Naive thymus-derived CD4-positive, alpha-beta T cell (primary cell): ENCODE results near the gene JPH3. TPM values are rescaled to one million over a fixed set of nuclear protein-coding genes. Genes with fewer than 3 reads are reported as not detected.

Experiments
- ATAC-seq: fragments of 150-1000 bp; cut with Tn5 transposase; 2 replicates; pipeline ENCODE4 v1.10.0; 2021; ENCODE audit warnings: mild to moderate bottlenecking, moderate library complexity
- CTCF ChIA-PET: fragments of 350-600 bp; sonication (Branson Sonifier 250); formaldehyde crosslinking; loops from one replicate; lab custom pipeline; 2021; ENCODE audit warnings: antibody characterized with exemption; lab: Charles Lee
- POLR2A ChIA-PET: fragments of 350-600 bp; sonication (Branson Sonifier 250); formaldehyde crosslinking; loops from one replicate; lab custom pipeline; 2021; ENCODE audit warnings: antibody characterized with exemption, inconsistent platforms; lab: Charles Lee
- DNase-seq, 9 donors: peaks; one replicate each; pipeline versions ENCODE4 v3.0.0 to v3.0.0-alpha.2; 2020 to 2022; ENCODE audit warnings: mixed read lengths in 1 of 9
- H3K27ac ChIP-seq: one replicate; pipeline ENCODE4 v1.7.0; 2013; ENCODE audit warnings: mild to moderate bottlenecking, low read depth, low read length, moderate library complexity
- H3K27me3 ChIP-seq, 2 donors: one replicate each; pipeline ENCODE4 v1.7.0; 2013; ENCODE audit warnings: low read length in 2 of 2, mild to moderate bottlenecking in 2 of 2, moderate library complexity in 2 of 2; ENCODE audit not compliant: control insufficient read depth in 2 of 2, insufficient read depth in 2 of 2
- H3K36me3 ChIP-seq, 3 experiments: 1 replicate in 2 of 3; 2 replicates in 1 of 3; pipeline ENCODE4 v1.7.0; 2013; ENCODE audit warnings: low read length in 3 of 3, mild to moderate bottlenecking in 3 of 3, moderate library complexity in 1 of 3; ENCODE audit not compliant: insufficient read depth in 3 of 3, control insufficient read depth in 2 of 3
- H3K4me1 ChIP-seq, 2 donors: one replicate each; pipeline ENCODE4 v1.7.0; 2013; ENCODE audit warnings: low read length in 2 of 2, mild to moderate bottlenecking in 2 of 2, moderate library complexity in 1 of 2; ENCODE audit not compliant: control insufficient read depth in 2 of 2, insufficient read depth in 2 of 2
- H3K4me3 ChIP-seq: 2 replicates; pipeline ENCODE4 v1.7.0; 2013; ENCODE audit warnings: mild to moderate bottlenecking, low read length
- H3K9me3 ChIP-seq, 3 experiments: 1 replicate in 2 of 3; 2 replicates in 1 of 3; pipeline ENCODE4 v1.7.0; 2013; ENCODE audit warnings: low read length in 3 of 3; ENCODE audit not compliant: control insufficient read depth in 2 of 3
- H3K27ac Mint-ChIP-seq, 9 donors: one replicate each; pipeline ENCODE4 v1.8.0; 2020 to 2022; ENCODE audit warnings: mixed read lengths in 9 of 9, mild to moderate bottlenecking in 8 of 9, moderate library complexity in 5 of 9, inconsistent platforms in 2 of 9
- H3K27me3 Mint-ChIP-seq, 5 donors: one replicate each; pipeline ENCODE4 v1.8.0; 2021 to 2022; ENCODE audit warnings: mixed read lengths in 5 of 5, mild to moderate bottlenecking in 1 of 5
- H3K36me3 Mint-ChIP-seq, 5 donors: one replicate each; pipeline ENCODE4 v1.8.0; 2020 to 2022; ENCODE audit warnings: mixed read lengths in 5 of 5, mild to moderate bottlenecking in 3 of 5, inconsistent platforms in 1 of 5
- H3K4me1 Mint-ChIP-seq, 7 donors: one replicate each; pipeline ENCODE4 v1.8.0; 2020 to 2022; ENCODE audit warnings: mixed read lengths in 7 of 7, mild to moderate bottlenecking in 3 of 7, inconsistent platforms in 1 of 7
- H3K4me3 Mint-ChIP-seq, 10 donors: one replicate each; pipeline ENCODE4 v1.8.0; 2020 to 2022; ENCODE audit warnings: mild to moderate bottlenecking in 10 of 10, mixed read lengths in 10 of 10, moderate library complexity in 6 of 10, inconsistent platforms in 2 of 10
- H3K9me3 Mint-ChIP-seq, 11 donors: one replicate each; pipeline ENCODE4 v1.8.0; 2020 to 2022; ENCODE audit warnings: mixed read lengths in 11 of 11, mild to moderate bottlenecking in 4 of 11, inconsistent platforms in 1 of 11, moderate library complexity in 1 of 11
- intact Hi-C, 2 donors: fragments of 100-400 bp; cut with micrococcal nuclease; formaldehyde crosslinking; loops; one replicate each; pipeline ENCODE4 v1.15.1; 2023
- polyA plus RNA-seq, 2 donors: library from polyadenylated mRNA; unstranded; fragments of 300-500 nt; fragmentation: Illumina TruSeq; gene quantifications; one replicate each; pipeline ENCODE4 v1.2.3, GENCODE V29; 2021
- total RNA-seq, 6 experiments: library from RNA in 5 of 6; stranded (reverse) in 5 of 6; gene quantifications; 1 replicate in 5 of 6; 2 replicates in 1 of 6; pipeline ENCODE4 v1.2.3 and lab custom pipeline; 2021 to 2026

The JPH3 gene
- total and polyA plus RNA-seq, 7 experiments from 2014 or later = not detected

DNA sequence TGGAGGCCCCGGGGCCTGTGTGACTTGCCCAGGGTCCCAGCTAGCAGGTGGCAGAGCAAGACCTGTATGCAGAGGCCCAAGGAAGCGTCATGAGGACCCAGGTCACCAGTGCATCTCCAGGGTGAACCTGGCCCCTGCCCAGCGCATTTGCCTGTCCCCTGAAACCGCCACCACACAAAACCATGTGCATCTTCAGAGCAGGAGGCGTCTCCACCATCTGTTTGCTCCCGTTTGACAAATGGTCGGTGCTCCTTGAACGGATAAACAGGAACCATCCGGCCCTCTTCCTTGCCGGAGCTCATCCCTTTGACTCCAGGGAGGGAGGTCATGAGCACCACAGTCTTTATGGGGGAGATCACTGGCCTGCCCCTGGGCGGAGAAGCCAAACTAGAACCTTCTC is 62.5 kb downstream of the JPH3 start:
- peaks cover 0 to 34% (median 7%) of the 10 kb centered on the region in 5 donors for H3K27me3 Mint-ChIP-seq
- no peak overlapping the region for H3K4me3 Mint-ChIP-seq
- no peak overlapping the region for H3K27ac Mint-ChIP-seq
- H3K4me1 ChIP-seq = no peaks in the 10 kb centered on the region
- peaks cover 0 to 2% (median 0%) of the 10 kb centered on the region in 11 donors for H3K9me3 Mint-ChIP-seq
- no peak for ATAC-seq
- CTCF ChIA-PET = no interaction called here
- no peak for DNase-seq
- no peaks in the 10 kb centered on the region for H3K27me3 ChIP-seq
- H3K36me3 Mint-ChIP-seq = no peaks in the 10 kb centered on the region
- H3K4me1 Mint-ChIP-seq = peaks cover 0 to 7% (median 0%) of the 10 kb centered on the region in 7 donors
- H3K27ac ChIP-seq = no peak overlapping the region
- intact Hi-C loops = no loop called here
- POLR2A ChIA-PET = no interaction called here
- H3K36me3 ChIP-seq = no peaks in the 10 kb centered on the region
- H3K9me3 ChIP-seq = no peaks in the 10 kb centered on the region
- no peak overlapping the region for H3K4me3 ChIP-seq

GRCh38 chr16:87665193-87665592 is 62.9 kb downstream of the JPH3 start:
- Mint-ChIP-seq H3K27ac (no peak overlapping the region), H3K9me3 (peaks cover 0 to 2% (median 0%) of the 10 kb centered on the region in 11 donors), H3K4me3 (no peak overlapping the region), H3K36me3 (no peaks in the 10 kb centered on the region), H3K27me3 (peaks cover 0 to 34% (median 7%) of the 10 kb centered on the region in 5 donors), H3K4me1 (peaks cover 0 to 7% (median 0%) of the 10 kb centered on the region in 7 donors)
- POLR2A ChIA-PET = no interaction called here
- CTCF ChIA-PET = no interaction called here
- Histone ChIP-seq H3K9me3 (no peaks in the 10 kb centered on the region), H3K27me3 (no peaks in the 10 kb centered on the region), H3K4me3 (no peak overlapping the region), H3K4me1 (no peaks in the 10 kb centered on the region), H3K27ac (no peak overlapping the region), H3K36me3 (no peaks in the 10 kb centered on the region)
- no peak for ATAC-seq
- intact Hi-C loops = no loop called here
- no peak for DNase-seq

DNA sequence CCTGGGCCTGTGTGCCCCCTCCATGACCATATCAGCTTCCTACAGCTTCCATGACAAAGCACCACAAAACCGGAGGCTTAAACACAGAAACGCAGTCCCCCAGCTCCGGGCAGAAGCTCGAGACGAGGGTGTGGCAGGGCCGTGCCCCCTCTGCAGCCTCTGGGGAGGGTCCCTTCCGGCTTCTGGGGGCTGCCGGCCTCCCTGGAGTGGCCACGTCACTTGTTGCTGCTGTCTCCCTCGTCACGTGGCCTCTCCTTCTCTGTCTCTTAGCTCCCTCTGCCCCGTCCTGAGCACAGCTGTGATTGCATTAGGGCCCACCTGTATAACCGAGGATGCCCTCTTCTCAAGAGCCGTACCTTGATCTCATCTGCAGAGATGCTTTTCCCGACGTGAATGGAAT is 64.6 kb downstream of the JPH3 start:
- DNase-seq = no peak
- no peaks in the 10 kb centered on the region for H3K36me3 ChIP-seq
- no peak overlapping the region for H3K4me3 Mint-ChIP-seq
- no peaks in the 10 kb centered on the region for H3K9me3 ChIP-seq
- ChIA-PET CTCF (no interaction called here), POLR2A (no interaction called here)
- intact Hi-C loops = no loop called here
- H3K4me3 ChIP-seq = no peak overlapping the region
- H3K27ac Mint-ChIP-seq = no peak overlapping the region
- H3K27ac ChIP-seq = no peak overlapping the region
- no peaks in the 10 kb centered on the region for H3K36me3 Mint-ChIP-seq
- ATAC-seq = no peak
- H3K4me1 ChIP-seq = no peaks in the 10 kb centered on the region
- H3K27me3 Mint-ChIP-seq = peaks cover 0 to 17% (median 5%) of the 10 kb centered on the region in 5 donors
- H3K4me1 Mint-ChIP-seq = peaks cover 0 to 5% (median 0%) of the 10 kb centered on the region in 7 donors
- H3K27me3 ChIP-seq = no peaks in the 10 kb centered on the region
- peaks cover 0 to 2% (median 0%) of the 10 kb centered on the region in 11 donors for H3K9me3 Mint-ChIP-seq

- H3K9me3 Mint-ChIP-seq = peaks cover 0 to 2% (median 0%) of the 10 kb centered on the region in 11 donors
- intact Hi-C loops = no loop called here
- POLR2A ChIA-PET = no interaction called here
Measured at GRCh38 chr16:87667443-87667842, 65.1 kb downstream of the JPH3 start.

DNA sequence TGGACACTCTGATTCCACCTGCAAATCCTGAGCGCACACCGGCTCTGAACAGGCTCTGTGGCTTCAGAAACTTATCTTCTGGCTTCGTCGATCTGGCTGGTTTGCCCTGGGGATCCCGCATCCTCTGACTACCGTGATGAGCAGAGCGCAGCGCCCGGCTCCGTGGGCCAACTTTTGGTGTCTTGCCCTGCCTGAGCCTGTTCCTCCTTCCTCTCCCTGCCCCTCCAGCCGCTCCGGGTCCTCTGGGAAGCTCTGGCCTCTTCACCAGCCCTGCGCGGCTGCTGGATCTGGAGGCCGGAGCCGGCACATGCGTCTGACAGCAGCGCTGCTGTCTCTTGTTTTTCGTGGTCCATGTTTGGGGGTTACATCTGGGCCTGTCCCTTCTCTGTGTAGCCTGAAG is 65.6 kb downstream of the JPH3 start:
- ATAC-seq = no peak

More at GRCh38 chr16:87667443-87667842, 65.1 kb downstream of the JPH3 start:
- Mint-ChIP-seq H3K36me3 (no peaks in the 10 kb centered on the region), H3K27ac (no peak overlapping the region), H3K4me3 (no peak overlapping the region), H3K27me3 (peaks cover 0 to 15% (median 4%) of the 10 kb centered on the region in 5 donors), H3K4me1 (peaks cover 0 to 4% (median 0%) of the 10 kb centered on the region in 7 donors)
- ATAC-seq (no peak), DNase-seq (no peak)
- Histone ChIP-seq H3K9me3 (no peaks in the 10 kb centered on the region), H3K27ac (no peak overlapping the region), H3K4me1 (no peaks in the 10 kb centered on the region), H3K36me3 (no peaks in the 10 kb centered on the region), H3K4me3 (no peak overlapping the region), H3K27me3 (no peaks in the 10 kb centered on the region)
- CTCF ChIA-PET = no interaction called here

GRCh38 chr16:87669672-87670071 is 67.4 kb downstream of the JPH3 start:
- no peak overlapping the region for H3K27ac ChIP-seq
- Mint-ChIP-seq H3K4me1 (peaks cover 0 to 2% (median 0%) of the 10 kb centered on the region in 7 donors), H3K36me3 (no peaks in the 10 kb centered on the region), H3K27me3 (no peaks in the 10 kb centered on the region), H3K27ac (no peak overlapping the region), H3K9me3 (no peaks in the 10 kb centered on the region), H3K4me3 (no peak overlapping the region)
- H3K36me3 ChIP-seq = no peaks in the 10 kb centered on the region
- DNase-seq (no peak), ATAC-seq (no peak)
- no peak overlapping the region for H3K4me3 ChIP-seq
- POLR2A ChIA-PET = no interaction called here
- H3K9me3 ChIP-seq = no peaks in the 10 kb centered on the region
- intact Hi-C loops = no loop called here
- CTCF ChIA-PET = no interaction called here
- H3K27me3 ChIP-seq = no peaks in the 10 kb centered on the region
- H3K4me1 ChIP-seq = no peaks in the 10 kb centered on the region

More for the DNA sequence above, 65.6 kb downstream of the JPH3 start:
- ChIA-PET CTCF (no interaction called here), POLR2A (no interaction called here)
- no peaks in the 10 kb centered on the region for H3K36me3 ChIP-seq
- H3K4me3 ChIP-seq = no peak overlapping the region
- Mint-ChIP-seq H3K27me3 (peaks cover 0 to 10% (median 4%) of the 10 kb centered on the region in 5 donors), H3K4me1 (peaks cover 0 to 4% (median 0%) of the 10 kb centered on the region in 7 donors), H3K36me3 (no peaks in the 10 kb centered on the region), H3K4me3 (no peak overlapping the region), H3K27ac (no peak overlapping the region), H3K9me3 (peaks cover 0 to 2% (median 0%) of the 10 kb centered on the region in 11 donors)
- no peaks in the 10 kb centered on the region for H3K27me3 ChIP-seq
- intact Hi-C loops = no loop called here
- no peak for DNase-seq
- no peaks in the 10 kb centered on the region for H3K4me1 ChIP-seq
- no peaks in the 10 kb centered on the region for H3K9me3 ChIP-seq
- no peak overlapping the region for H3K27ac ChIP-seq

- H3K9me3 ChIP-seq = no peaks in the 10 kb centered on the region
- no peak for ATAC-seq
- H3K27me3 Mint-ChIP-seq = no peaks in the 10 kb centered on the region
- H3K9me3 Mint-ChIP-seq = no peaks in the 10 kb centered on the region
- ChIA-PET CTCF (no interaction called here), POLR2A (no interaction called here)
- no peak overlapping the region for H3K27ac ChIP-seq
- no peaks in the 10 kb centered on the region for H3K36me3 Mint-ChIP-seq
- intact Hi-C loops = no loop called here
- H3K4me3 Mint-ChIP-seq = no peak overlapping the region
- no peak for DNase-seq
- H3K4me3 ChIP-seq = no peak overlapping the region
- no peaks in the 10 kb centered on the region for H3K4me1 ChIP-seq
- no peaks in the 10 kb centered on the region for H3K27me3 ChIP-seq
- H3K27ac Mint-ChIP-seq = no peak overlapping the region
- H3K4me1 Mint-ChIP-seq = peaks cover 0 to 4% (median 0%) of the 10 kb centered on the region in 7 donors
- H3K36me3 ChIP-seq = no peaks in the 10 kb centered on the region
Measured at GRCh38 chr16:87671221-87671620, 68.9 kb downstream of the JPH3 start.
